Fibroblast of upper back skin (primary cell): Measurements from ENCODE around the gene CTNNB1.

Source experiments
- DNase-seq: peaks from one replicate; pipeline ENCODE4 v3.0.0-alpha.2; 2013

Gene CTNNB1

DNA sequence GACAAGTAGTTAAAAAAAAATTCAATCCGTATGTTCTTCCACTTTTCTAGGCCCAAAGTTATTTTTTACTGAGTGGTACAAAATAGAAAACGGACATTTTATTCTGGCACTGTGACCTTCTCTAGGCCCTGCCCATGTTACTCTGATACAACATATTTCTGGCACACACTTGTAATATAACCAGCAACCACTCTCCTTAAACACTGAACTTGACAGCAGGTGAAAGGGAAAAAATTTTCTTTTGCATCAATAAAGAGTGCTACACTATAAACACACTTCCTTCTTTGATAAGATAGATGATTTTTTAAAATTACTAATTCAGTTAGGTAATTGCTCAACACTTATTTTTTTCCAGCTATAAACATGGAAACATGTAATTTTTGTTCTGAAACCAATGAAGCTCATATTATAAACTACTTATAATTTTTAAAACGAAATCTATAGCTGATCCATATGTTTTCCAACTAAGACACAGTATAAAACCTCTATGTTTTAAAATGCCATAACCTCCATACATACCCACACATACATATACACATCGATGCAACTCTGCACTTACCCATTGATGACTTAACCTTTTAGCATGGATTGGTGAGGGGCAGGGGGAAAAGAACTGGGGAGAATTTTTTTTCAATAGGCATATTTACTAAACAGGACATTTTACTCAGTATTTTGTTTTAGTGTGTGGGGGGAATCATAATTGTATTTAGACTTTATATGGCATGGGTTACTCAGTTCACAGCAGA is 5.3 kb upstream of the CTNNB1 start:
- DNase-seq: no peak

DNA sequence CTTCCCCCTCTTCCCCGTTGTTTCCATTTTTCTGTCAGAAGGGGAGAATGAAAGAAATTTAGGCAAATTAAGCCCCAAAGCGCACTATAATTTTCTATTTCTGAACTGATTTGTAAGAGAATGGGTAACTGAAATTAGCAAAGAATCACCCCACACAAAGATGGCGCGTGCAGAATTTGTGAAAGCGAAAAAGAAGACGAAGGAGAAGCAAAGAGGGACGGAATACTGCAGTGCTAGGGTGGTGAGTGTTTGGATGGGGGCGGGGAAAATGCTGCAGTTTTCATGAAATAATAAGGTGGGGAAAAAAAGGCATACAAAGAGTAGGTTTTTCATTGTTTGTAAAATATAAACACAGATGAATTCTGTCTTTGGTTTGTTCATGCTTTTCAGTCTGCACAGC is 4.6 kb upstream of the CTNNB1 start:
- DNase-seq: no peak

DNA sequence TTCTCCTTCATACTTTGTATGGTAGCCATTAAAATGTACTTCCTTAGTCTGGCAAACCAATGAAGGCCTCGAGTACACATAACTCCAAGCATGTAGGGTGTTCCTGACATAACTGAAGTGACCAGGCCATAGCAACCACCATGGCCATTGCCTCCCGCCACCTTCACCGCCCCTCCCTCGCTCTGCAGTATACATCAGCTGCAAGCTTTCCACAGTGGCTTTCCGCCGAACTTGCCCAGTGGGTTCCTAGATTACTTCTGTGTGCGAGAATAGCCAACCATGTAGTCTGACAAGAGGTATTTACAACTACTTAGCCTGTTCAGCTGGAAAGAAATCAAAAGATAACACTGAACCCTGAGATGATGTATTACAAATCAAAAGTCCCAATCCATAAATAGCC is 3.4 kb upstream of the CTNNB1 start:
- DNase-seq: no peak

DNA sequence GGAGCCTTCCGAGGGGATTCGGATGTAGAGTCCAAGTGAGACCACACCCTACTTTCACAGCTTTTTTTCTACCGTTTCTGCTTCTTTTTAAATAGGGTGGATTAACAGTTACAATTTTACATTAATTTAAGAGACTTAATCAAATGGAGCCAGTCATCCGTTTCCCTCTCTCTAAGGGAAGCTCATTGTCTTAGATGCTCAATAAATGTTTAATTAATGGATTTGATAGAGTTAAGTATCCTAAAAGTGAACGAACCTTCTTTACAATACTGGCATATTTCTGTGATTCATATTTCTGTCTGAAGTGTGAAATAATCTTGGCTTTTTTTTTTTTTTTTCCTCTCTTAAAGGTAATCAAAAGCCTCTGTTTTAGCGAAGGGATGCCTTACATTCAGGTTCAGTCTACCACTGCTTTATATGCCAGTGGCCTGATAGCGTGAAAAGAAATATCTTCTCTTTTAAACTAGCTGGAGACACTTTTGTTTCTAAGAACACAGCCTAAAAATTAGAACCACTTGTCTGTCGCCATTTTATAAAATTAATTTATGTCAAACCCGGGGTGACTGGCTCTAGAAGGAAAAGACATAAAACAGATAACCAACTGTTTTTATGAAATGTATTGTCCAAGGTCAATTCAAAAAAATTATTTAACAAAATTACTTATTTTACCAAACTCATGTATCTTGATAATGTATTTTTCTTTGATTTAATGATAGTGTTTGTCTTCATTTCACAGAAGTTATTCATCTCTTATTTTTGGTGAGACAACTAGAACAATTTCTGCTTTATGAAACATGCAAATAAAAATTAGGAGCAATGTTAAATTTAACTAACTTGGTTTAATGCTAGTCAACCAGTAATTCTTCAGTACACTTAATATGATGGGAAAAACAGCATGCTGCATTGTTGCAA is 2.5 kb upstream of the CTNNB1 start:
- no peak for DNase-seq

DNA sequence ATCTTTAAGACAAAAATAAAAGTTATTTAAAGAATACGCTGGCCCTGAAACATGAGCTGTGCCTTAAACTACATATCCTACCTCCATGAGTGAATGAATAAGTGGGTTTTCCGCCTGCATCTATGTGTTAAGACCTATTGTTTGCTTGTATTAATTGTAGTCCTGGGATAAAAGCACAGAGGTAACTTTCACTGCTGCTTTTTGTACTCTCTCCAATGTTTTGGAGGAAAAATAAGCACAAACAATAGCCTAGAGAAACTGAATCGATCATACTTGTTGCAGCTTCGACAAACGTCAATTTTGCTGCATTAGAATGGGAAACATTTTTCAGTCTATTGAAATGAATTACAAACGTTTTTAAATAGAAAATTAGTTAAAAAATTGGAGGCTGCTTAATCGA is 1.3 kb upstream of the CTNNB1 start:
- DNase-seq: no peak

DNA sequence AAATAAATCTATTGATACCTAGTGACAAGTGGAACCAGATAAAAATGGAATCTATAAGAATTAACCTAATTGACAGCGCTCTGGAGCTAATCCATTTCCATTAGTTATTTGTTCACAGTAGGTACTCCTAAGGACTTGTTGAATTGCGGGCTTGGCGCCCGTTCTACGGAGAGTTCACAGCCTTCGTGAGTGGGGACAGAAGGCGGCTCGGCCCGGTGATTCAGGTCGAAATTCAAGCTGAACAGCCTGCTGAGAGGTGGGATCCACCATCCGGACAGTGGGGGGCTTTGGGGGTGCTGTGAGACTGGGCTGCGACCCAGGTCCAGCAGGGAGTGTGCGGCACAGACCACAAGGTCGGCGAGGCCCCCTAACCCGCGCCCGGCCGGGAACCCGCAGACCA is 779 bp upstream of the CTNNB1 start:
- no peak for DNase-seq

DNA sequence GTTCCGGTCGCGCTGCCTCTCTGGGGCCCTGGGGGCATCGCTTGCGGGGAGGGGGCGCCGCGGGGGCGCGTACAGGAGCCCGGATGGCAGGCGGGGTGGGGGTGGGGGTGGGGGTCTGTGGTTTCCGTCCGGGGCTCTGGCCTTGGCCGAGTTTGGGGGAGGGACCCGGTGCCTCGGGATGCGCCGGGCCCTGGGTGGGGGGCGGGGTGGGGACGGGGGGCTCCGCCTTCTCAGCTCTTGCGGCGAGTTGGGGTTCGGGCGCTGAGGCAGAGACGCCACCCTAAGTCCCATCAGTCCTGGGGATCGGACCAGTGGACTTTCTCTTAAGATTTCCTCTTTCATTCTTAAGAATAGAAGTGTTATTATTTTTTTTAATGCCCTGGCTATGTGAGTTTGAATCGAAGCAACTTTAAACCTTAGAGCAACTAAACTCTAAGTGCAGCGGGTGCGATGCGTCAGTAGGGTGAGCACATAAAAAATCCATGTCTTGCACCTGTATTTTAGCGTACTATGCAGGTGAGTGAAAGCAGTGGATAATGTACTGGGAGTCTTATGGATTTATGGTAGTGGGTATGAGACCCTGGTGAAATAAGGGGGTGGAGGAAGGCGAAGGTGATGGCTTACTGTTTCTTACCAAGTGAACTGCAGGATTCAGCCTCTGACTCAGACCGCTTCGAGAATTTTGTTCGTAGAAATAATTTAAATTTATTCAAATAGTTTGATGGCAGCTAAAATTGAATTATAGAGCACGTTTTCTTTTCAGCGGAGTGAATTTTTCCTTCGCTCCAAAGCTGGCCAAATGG is 762 bp downstream of the CTNNB1 start:
- DNase-seq: peak; percentile 34

DNA sequence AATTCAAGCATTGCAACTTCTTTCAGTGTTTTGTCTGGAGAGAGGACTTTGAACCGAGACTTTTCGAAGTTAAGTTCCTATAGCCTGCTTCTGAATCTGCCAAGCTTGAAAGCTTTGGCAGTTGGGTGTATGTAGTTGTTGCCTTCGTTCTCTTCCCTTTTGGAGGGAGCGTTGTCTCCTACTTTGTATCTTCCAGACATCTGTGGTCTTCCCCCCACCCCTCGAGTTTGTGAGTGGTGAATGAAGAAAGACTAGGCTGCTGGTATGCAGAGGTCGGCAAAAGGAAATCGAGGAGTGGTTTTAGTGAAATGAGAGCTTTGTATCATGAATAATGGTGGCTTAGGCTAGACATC is 1.3 kb downstream of the CTNNB1 start:
- peak; percentile 79 for DNase-seq

DNA sequence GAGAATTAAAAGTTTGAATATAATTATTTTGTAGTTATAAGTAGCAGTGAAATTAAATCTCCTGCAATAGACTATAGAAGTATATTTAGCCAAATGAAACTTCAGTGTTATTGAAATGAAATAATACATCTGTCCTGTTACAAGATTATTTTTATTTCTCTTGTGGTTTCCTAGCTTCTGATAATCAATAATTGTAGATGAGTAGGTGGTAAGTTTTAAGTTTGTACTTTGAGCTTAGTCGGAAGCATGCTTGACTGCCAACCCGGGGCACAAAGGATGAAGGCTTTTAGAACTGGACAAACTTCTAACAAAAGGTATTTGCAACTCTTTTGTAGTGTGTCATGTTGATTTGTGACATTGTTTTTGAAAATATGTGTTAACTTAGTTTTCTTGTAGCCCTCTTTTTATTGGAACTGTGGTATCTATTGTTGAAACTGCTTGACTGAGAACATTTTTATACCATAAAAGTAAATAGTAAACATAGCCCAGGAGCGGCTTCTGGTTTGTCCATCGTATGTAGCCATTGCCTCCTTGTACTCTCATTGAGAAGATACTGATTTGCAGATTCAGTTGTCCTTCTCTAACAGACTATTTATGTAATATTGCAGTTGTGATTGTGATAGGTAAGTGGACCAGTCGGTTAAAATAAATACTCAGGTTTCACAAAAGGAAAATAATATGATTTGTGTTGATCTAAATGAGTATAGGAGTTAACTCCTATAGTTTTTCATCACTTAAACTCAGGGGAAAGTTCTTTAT is 2.9 kb downstream of the CTNNB1 start:
- DNase-seq: no peak

DNA sequence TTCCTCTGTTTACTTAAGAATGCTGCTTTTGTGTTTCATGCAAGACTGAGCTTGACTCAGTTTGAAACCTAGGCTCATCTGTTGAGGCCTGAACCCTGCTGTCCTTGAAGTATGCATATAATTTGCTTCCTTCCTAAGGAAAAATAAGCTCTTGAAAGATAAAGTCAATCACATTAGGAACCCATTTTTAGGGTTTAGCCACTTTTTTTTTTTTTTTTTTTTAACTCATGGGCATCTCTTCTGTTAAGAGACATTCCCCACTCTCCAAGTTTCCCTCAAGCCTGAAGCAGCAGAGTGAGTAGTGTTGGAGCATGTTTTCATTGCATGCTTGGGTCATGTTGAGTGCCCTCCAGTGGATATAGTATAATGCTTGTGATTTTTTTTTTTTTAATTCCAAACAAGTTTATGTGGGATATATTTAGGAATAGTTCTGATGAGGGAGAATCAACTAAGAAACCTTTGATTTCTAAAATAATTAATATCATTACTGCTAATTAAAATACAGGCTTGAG is 3.6 kb downstream of the CTNNB1 start:
- DNase-seq: peak; percentile 72

DNA sequence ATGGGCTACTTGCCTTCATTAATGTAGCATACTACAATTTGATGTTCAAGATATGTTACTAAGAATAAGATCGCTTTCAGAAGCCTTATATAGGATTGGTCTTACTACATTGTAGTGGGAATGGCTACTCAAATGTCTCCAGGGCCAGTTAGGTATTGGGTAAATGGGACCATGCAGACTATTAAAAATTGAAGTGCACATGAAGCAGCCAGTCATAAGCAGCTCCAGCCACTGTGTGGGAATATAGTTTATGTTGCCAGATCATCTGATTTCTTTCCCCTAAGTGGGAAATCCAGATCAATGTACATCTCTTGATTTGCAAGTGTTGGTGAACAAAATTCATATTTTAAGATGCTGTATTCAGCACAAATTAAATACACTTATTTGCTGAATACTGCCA is 5.1 kb downstream of the CTNNB1 start:
- DNase-seq: no peak

DNA sequence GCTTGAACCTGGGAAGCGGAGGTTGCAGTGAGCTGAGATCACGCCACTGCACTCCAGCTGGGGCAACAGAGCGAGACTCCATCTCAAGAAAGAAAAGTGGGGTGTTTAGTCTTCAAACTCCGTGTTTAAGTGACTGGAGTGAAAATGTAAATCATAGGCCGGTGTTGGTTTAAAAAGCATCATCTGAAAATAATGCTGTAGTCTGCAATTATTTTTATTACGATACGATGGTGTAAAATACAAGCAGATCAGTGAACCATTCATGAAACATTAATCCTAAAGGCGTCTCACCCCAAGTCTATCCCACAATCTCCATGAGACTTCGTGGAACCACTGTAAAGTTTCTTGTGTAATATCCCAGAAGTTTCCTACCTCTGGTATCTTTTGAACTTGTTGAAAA is 6.3 kb downstream of the CTNNB1 start:
- no peak for DNase-seq

DNA sequence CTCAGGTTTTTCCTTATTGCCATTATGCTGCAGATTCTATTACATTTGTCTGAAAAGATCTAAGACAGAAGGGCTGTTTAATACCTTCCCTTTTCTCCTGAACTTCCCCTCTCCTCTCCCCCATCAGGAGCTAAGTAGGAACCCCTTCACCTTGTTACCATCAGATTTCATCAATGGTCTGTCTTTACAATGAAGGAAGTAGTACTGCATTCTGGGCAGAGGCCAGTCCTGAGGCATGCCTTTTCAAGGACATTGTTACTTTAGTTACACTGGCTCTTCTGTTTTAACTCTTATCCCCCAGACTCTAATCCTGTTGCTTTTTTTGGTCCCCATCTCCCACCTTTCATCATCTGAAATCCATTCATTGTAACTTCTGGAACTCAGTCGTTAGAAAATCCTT is 8.1 kb downstream of the CTNNB1 start:
- no peak for DNase-seq

DNA sequence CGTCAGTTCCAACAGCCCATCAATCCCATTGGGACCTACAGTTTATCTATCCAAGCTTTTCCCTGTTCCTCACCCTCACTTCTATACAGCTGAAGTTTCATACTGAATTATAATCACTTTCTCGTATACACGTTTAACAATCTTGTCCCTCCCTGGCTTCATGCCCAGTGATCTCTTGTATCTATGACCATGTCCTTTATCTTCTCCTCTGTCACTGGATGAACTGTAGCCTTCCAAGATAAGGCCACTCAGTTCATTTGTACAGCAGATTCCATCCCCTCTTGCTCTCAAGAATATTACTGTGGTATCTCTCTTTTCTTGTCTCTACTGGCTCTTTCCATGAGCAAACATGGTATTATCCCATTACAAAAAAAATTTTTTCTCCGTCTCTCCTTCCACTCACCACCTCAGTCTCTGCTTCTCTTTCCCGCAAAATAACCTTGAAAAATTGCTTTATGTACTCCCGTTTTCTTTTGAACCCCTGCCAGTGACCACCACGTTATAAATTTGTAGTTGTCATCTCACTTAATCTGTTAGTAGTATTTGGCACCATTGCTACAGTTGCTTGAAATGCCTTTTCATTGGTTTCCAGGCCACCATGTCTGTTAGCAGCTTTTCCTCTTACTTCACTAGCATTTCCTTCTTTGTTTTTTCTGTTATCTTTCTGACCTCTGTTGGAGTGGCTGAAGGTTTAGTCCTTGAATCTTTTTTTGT is 9.4 kb downstream of the CTNNB1 start:
- DNase-seq: peak; percentile 78

DNA sequence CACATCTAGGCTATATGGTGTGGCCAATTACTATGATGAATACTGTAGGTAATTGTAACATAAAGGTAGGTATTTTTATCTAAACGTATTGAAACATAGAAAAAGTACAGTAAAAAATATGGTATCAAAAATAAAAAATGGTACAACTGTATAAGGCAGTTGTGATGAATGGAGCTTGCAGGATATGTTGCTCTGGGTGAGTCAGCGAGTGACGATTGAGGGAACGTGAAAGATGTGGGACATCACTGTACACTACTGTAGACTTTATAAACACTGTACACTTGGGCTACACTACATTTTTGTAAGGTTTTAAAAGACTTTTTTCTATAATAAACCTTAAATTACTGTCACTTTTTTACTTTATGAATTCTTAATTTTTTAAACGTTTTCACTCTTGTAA is 10.3 kb downstream of the CTNNB1 start:
- DNase-seq: no peak

DNA sequence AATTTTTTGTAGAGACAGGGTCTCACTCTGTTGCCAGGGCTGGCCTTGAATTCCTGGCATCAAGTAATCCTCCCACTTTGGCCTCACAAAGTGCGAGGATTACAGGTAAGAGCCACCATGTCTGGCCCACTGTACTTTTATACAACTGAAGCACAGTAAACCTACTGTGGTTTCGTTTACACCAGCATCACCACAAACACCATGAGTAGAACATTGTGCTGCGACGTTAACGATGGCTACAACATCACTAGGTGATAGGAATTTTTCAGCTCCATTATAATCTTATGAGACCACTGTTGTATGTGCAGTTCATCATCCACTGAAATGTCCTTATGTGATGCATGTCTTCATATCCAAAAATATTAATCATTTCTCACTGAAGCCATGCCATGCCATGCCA is 11.7 kb downstream of the CTNNB1 start:
- DNase-seq: no peak

DNA sequence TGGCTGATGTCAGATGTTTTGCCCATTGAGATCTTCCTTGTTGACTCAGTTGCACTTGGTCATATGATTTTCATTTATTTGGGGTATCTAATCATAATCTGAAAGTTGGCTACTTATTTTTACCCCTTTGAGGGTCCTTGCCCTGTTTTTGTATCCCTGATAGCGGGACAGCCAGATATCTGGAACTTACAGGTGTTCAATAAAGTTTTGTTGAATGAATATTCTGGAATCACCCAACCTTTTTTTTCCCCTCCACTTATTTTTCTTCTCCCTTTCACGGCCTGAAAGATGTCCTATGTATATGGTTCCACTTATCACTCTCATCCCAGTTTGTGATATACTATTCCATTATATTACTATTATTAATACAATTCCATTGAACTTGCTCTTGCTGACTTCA is 12.8 kb downstream of the CTNNB1 start:
- DNase-seq: no peak

DNA sequence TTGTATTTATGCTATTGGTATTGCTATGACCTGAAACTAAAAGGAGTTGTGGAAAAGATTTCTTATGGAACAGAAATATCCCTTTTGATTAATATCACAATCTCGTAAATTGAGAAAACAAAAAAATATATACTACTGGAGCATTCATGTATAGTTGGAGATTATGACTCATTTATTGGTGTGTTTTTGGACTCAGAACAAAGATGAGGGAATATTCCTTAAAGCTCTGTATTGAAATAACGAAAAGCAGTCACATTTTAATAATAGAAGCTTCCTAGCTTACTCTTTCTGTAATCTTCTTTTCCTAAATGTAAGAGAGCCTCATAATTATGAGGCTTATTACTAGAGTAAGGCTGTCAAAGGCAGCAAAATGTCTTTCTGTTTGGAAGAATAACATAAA is 14.3 kb downstream of the CTNNB1 start:
- no peak for DNase-seq

DNA sequence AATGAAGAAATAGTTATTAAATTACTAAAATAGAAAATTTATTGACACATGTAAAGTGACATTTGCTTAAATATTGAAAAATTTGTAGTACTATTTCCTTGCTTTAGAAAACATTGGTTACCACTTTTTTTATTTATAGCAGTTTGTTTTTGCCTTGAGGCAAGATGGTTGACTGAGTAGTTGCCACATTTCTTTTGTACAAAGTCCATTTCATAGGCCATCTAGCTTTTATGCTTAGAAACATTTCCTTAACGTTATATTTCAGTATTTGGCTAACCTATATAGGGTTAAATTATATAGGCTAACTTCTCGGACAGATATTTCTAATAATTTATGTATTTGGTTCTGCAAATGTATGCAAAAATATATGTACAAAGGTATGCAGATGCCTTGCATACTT is 17.1 kb downstream of the CTNNB1 start:
- no peak for DNase-seq

DNA sequence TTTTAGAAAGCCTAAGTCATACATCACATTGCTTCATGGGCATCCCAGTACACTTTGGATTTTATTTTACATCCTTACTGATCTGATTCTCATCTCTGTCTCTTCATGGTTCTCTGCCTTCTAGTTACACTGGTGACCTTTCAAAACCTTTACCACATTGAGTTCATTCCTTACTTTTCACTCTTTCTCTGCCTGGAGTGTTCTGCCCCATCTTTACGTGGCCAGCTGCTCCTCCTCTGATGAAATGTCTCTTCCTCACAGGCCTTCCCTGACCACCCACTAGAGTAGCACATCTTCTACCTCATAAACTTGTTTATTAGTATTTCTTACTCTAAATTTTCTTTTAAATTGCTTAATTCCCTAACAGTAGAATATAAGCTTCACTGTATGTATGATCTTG is 17.7 kb downstream of the CTNNB1 start:
- no peak for DNase-seq

DNA sequence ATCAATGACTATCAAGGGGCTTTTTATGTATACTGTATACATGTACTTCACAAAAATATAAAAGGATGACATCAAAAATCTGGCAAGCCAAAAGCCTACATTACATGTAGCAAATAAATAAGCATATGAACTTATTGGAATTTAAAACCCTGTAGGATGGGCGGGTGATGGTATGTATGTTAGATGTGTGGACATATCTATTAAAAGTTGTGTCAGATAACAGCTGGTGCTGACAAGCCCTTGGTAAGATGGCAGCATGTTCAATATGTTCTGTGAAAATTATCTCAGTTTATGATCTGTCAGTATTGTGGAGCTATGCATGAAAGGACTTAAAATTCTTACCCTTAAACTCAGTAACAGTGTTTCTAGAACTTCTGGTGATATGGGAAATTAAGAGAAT is 20.1 kb downstream of the CTNNB1 start:
- DNase-seq: no peak
